ENCODE data around the gene TBC1D17.

The TBC1D17 gene

DNA sequence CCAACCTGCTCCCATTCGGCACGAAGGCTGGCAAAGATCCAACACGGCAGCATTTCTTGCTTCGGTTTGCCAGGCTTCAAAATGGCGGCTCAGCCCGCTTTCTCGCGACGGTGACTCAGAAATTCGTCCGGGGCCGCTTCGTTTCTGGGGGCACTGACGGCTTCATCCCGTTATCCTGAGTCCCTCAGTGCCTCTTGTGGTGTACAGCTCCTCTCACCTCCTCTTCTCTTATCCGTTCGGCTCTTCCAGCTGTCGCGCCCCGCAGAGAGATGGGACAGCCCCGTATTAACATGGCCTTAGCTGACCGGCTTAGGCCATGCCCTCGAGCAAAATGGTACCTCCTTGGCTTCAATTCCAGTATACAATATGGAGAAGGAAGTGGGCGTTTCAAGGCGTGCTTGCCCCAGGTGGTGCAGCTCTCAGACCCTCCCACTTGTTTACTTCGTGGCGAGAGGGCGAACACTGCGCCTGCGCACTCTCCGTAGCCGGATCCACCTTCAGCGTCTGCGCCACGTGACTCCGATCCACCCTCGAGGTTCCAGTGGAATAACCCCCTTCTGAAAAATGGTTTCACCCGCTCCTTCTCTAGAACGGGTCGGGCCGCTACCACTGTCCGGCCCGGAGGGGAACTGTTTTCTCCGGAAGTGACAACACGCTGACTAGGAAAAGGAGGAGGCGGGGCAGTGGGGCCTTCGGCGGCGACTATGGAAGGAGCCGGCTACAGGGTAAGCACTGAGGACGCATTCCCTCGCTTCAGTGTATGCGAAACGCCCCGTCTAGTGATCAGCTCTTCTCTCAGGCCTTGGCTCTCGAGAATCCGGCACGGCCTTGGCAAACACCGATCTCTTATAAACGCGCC lies at the start of gene TBC1D17, which contains the start of gene AKT1S1:
Gene TBC1D17 (plus strand): TSS at position 683 of the 859 bp plus-strand sequence. CDS start 22 bp downstream, at position 705.
Gene AKT1S1 (minus strand): TSS at position 336 of the 859 bp plus-strand sequence. CDS start 4,060 bp downstream, outside the sequence.
- DNase-seq: peak; percentile 100

- no peak for DNase-seq
Measured at GRCh38 chr19:49829200-49829599, 48.3 kb upstream of the TBC1D17 start.

DNA sequence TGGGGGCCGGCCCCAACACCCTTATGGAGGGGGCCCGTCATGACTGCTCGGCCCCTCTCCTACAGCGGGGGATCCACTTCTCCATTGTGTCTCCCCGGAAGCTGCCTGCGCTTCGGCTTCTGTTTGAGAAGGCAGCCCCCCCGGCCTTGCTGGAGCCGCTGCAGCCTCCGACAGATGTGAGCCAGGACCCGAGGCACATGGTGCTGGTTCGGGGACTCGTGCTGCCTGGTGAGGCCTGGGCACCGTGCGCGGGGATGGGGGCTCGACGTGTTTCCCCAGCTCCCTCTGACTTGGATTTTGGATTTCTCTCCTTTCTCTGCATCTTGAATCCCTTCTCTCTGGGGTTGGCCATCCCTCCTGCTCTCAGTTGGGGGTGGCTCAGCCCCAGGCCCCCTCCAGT lies 47.8 kb upstream of the TBC1D17 start:
- no peak for DNase-seq

- no peak for DNase-seq
Measured at GRCh38 chr19:49830766-49831165, 46.7 kb upstream of the TBC1D17 start.

- no peak for DNase-seq
Measured at GRCh38 chr19:49831592-49831991, 45.9 kb upstream of the TBC1D17 start.

DNA sequence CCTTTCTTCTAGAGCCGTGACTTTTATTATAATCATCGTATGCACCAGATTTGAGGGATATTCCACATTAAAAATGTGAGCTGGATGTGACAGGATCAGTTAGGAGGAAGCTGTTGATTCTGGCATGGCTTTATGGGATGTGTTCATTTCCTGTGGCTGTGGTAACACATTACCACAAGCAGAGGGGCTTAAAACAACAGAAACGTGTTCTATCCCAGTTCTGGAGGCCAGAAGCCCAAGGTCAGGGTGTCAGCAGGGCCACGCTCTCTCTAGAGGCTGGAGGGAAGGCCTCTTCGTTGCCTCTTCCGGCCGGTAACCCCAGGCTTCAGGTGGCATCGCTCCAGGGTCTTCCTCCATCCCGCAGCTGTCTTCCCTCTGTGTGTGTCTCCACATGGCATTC lies 44.9 kb upstream of the TBC1D17 start:
- DNase-seq: no peak

- no peak for DNase-seq
Measured at GRCh38 chr19:49833599-49833998, 43.9 kb upstream of the TBC1D17 start.

DNA sequence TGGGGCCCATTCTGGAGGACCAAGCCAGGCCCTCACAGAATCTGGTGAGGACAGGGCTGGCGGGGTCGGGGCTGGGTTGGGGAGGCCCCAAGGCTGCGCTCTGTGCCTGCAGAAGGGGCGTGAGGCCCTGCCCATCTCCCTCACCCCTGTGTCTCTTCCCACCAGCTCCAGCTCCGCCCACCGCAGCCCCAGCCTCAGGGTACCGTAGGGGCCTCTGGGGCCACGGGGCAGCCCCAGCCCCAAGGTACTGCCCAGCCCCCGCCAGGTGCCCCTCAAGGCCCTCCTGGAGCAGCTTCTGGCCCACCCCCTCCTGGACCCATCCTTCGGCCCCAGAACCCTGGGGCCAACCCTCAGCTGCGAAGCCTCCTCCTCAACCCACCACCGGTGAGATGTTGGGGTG lies 41.9 kb upstream of the TBC1D17 start:
- DNase-seq: no peak

DNA sequence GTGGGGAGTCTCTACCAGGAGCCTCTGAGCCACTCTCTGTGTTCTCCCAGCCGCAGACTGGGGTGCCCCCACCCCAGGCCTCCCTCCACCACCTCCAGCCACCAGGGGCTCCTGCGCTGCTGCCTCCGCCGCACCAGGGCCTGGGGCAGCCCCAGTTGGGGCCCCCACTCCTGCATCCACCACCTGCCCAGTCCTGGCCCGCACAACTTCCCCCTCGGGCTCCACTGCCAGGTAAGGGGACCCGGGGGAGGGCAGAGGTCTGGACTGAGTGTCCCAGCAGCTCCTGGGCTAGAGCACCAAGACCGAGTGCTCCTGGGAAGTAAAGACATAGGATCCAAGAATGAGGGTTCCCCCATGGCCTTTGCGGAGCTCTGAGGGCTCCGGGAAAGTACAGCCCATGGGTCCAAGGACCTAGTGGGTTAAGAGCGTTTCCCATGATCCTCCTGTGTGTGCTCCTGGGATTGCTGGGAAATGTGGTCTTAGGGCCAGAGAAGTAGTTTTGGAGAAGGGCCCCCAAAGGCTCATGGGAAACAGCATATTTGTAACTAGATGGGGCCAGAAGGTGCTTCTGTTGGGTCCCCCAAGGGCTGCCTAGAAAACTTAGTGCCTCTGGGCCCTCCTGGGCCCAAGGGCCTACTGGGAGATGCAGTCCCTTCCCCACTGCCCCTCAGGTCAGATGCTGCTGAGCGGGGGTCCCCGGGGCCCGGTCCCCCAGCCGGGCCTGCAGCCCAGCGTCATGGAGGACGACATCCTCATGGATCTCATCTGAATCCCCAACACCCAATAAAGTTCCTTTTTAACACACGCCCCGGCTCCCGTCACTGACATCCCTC lies 41.1 kb upstream of the TBC1D17 start:
- DNase-seq: no peak

DNA sequence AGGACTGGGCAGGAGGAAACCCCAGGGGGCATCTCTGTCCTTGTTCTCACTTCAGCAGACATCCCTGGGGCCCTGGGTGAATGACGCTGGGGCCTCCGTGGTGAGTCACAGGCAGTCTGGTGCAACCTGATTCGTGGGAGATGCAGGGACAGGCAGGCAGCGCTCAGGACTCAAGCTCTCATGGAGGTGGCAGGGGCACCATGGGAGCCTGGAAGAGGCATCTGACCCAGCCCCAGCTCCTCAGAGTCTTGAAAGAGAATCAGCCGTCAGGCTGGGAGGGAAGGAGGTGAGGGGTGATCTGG lies 40.5 kb upstream of the TBC1D17 start:
- DNase-seq: no peak

- no peak for DNase-seq
Measured at GRCh38 chr19:49837425-49837824, 40.1 kb upstream of the TBC1D17 start.

GRCh38 chr19:49838885-49839588 lies 38.5 kb upstream of the TBC1D17 start:
- DNase-seq: no peak

- DNase-seq: no peak
Measured at GRCh38 chr19:49839713-49840112, 37.8 kb upstream of the TBC1D17 start.

DNA sequence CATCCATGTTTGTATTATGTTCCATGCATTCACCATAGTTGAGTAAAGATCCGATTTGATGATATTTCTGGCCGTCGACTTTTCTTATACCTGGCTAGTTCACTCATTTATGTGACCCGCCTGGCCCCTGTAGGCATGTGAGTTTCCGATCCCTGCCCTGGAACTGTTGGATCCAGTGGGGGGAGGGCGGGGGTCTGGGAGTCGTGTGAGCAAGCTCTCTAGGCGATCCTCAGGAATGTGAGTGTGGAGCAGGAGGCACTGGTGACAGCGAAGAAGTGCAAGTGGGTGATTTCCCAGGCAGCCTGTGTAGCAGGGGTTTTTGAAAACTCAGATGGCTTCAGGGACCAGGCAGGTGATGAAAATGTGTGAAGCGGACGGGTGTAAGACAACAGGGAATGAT lies 37.2 kb upstream of the TBC1D17 start:
- DNase-seq: no peak

GRCh38 chr19:49840736-49841249 lies 36.7 kb upstream of the TBC1D17 start:
- no peak for DNase-seq

DNA sequence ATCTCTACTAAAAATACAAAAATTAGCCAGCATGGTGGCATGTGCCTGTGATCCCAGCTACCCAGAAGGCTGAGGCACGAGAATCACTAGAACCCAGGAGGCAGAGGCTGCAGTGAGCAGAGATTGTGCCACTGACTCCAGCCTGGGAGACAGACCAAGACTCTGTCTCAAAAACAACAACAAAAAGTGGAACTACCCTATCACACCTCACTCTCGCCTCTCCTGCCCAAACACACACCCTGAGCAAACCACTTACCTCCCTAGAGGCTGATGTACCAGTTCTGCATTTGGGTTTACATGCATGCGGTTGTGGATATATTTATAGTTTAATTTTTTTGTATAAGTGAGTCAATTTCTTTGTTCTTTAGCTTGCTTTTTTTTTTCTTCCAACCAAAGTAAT lies 34.2 kb upstream of the TBC1D17 start:
- DNase-seq: no peak

- no peak for DNase-seq
Measured at GRCh38 chr19:49844138-49845095, 33.1 kb upstream of the TBC1D17 start.

DNA sequence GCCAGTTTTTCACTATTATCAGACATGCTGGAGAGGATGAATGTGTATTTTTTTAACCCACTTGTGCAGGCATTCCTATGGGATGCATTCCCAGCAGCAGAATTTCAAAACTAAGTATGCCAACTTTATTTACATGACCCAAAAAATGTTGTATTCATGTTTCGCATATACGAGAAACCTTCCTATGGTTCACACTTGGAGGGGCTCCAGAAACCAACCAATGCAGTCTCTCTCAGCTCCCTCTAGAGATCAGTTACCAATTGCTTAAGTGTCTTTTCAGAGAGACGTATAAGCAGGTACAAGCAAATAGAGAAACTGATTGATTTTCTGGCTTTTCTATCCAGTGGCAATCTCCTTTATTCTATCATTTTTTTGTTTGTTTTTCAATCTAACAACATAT lies 32.1 kb upstream of the TBC1D17 start:
- no peak for DNase-seq

GRCh38 chr19:49846408-49846807 lies 31.1 kb upstream of the TBC1D17 start:
- no peak for DNase-seq

DNA sequence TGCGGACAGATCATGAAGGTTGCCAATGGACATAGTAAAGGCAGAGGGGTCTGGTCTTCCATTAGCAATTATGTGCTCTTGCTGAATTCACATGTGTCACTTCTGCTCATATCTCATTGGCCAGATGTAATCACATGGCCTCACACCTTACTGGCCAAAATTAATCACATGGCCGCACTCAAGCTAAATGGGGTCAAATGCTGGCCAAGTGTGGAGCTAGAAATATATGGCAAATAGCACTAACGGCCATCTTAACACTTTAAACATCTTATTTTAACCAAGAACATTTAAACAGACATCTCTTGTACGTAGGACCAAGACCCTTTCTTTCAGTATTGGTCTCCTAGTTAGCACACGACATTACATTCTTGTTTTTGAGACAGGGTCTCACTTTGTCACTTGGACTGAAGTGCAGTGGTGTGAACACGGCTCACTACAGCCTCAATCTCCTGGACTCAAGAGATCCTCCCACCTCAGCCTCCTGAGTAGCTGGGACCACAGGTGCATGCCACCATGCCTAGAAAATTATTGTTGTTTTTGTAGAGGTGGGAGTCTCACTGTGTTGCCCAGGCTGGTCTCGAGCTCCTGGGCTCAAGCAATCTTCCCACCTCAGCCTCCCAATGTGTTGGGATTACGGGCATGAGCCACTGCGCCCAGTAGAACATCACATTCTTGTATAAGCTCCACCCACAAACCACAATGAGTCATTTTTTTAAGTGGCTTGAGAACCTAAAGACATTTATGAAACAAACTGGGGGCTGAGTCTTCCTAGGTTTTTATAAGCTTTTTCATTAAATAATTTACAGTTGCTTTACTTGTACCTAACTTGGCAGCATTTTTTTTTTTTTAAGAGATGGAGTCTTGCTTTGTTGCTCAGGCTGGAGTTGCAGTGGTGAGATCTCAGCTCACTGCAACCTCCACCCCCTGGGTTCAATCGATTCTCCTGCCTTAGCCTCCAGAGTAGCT lies 29.5 kb upstream of the TBC1D17 start:
- DNase-seq: no peak

GRCh38 chr19:49848938-49849337 lies 28.6 kb upstream of the TBC1D17 start:
- DNase-seq: no peak
